ENCODE results near the gene PSG2. TPM values are rescaled to one million over a fixed set of nuclear protein-coding genes. Genes with fewer than 3 reads are reported as not detected.
"Not testable (repeated sequence)": the region's sequence is repeated elsewhere in the genome, so short reads cannot be mapped to it uniquely, and the experiment has no call there.

PSG2 gene
- total and polyA plus RNA-seq, 8 donors, result not detected

DNA sequence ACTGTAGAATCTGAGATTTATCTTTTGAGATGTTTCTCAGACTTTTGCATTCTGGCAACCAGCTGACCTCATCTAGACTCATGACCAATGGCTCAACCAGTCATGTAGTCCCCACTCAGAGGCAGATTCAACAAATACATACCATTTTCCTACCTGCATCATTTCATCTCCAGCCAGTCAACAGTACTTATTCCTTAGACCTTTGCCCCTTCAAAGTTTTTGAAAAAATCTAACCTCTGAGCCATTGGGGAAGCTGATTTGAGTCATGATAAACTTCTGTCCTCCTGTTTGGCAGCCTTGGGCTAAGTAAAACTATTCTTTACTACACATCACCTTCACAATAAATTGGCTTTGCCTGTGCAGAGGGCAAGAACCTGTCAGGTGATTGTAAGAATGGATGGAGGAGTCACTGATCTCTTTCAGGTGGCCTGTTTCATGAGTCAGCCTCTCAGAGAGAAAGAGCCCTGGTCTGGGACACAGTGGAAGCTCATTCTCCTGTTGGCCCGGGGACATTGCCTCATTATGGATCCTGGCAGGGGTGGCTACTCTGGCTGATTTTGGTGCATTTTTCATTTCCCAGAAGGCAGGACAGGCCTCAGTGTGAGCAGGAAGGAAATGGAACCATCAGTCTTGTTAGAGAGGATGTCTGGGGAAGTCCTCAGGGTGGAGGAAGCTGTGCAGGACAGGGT lies 38.9 kb downstream of the PSG2 start:
- H3K27me3 ChIP-seq; H3K4me1 ChIP-seq; ATAC-seq; H3K9me3 ChIP-seq; H3K27ac ChIP-seq; intact Hi-C loops (cut with DNase I); H3K4me3 ChIP-seq; DNase-seq; H3K36me3 ChIP-seq; FAIRE-seq: not testable (repeated sequence)
- 44 to 56% methylated on average over 1 of the region's 1 CpG for WGBS, 2 donors

DNA sequence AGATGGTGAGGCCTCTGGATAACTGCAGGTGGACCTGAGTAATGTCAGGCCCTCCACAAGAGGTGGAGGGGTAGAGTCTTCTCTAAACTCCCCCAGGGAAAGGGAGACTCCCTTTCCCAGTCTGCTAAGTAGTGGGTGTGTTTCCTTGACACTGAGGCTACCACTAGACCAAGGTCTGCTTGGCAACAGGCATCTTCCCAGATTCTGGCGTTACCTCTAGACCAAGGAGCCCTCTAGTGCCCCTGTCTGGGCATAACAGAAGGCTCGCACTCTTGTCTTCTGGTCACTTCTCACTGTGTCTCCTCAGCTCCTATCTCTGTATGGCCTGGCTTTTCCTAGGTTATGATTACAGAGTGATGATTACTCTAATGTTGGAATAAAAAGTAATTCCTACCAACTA lies 50.9 kb downstream of the PSG2 start:
- H3K9me3 ChIP-seq; H3K4me3 ChIP-seq; H3K27me3 ChIP-seq; intact Hi-C loops (cut with DNase I); H3K4me1 ChIP-seq; H3K27ac ChIP-seq; H3K36me3 ChIP-seq; FAIRE-seq; DNase-seq; ATAC-seq: not testable (repeated sequence)
- WGBS, 2 donors, result 32 to 40% methylated on average over 2 of the region's 2 CpGs

DNA sequence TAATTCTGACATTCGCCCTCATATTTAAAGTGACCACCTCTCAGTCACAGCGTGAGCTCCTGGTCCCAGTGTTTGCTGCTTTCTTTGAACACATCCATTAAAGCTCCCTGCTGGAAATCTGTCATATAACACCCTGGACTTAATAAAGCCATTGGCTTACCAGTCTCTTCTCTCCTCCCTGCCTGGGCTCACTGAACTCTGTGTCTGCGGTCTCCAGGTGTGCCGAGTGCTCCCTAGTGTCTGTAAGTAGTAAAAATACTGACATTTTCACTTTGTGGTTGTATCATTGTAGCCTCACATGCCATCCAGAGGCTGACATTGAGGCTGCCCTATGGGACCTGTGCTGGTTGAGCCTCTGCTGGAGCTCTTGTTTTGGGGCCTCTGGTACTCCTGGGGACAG lies 53.6 kb downstream of the PSG2 start:
- Histone ChIP-seq H3K4me1 (no peaks in the 10 kb centered on the region), H3K36me3 (no peaks in the 10 kb centered on the region), H3K9me3 (no peaks in the 10 kb centered on the region), H3K4me3 (no peak overlapping the region), H3K27me3 (no peaks in the 10 kb centered on the region), H3K27ac (no peak overlapping the region)
- intact Hi-C loops (cut with DNase I), result no loop called here
- ATAC-seq, result no peak
- TF ChIP-seq, protein P1, sequence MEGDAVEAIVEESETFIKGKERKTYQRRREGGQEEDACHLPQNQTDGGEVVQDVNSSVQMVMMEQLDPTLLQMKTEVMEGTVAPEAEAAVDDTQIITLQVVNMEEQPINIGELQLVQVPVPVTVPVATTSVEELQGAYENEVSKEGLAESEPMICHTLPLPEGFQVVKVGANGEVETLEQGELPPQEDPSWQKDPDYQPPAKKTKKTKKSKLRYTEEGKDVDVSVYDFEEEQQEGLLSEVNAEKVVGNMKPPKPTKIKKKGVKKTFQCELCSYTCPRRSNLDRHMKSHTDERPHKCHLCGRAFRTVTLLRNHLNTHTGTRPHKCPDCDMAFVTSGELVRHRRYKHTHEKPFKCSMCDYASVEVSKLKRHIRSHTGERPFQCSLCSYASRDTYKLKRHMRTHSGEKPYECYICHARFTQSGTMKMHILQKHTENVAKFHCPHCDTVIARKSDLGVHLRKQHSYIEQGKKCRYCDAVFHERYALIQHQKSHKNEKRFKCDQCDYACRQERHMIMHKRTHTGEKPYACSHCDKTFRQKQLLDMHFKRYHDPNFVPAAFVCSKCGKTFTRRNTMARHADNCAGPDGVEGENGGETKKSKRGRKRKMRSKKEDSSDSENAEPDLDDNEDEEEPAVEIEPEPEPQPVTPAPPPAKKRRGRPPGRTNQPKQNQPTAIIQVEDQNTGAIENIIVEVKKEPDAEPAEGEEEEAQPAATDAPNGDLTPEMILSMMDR (IDR thresholded peaks at IDR 0.05), result no peak
- 58 to 70% methylated on average over 4 of the region's 4 CpGs for WGBS, 2 donors
- no peak for FAIRE-seq
- no peak for DNase-seq

DNA sequence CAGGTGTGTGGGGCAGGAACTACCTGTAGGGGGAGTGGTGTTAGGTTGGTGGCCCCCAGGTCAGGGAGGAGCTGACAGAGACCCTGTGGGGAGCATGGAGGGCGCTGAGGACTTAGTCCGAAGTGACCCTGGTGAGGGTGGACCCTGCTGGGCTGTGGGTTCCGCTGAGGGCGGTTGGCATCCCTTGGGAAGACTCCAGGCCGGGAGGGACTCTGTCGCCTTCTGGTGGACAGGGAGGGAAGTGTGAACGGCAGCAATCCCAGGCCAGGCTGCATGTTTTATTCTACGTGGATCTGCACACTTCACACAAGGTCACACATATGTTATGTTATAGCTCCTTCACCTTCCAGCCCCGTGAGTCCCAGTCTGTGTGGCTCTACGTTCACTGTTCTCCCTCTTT lies 54.5 kb downstream of the PSG2 start:
- WGBS, 2 donors, result 33 to 42% methylated on average over 8 to 10 of the region's 10 CpGs
- H3K4me1 ChIP-seq; DNase-seq; H3K27ac ChIP-seq; ATAC-seq; H3K9me3 ChIP-seq; FAIRE-seq; intact Hi-C loops (cut with DNase I); H3K27me3 ChIP-seq; H3K4me3 ChIP-seq; H3K36me3 ChIP-seq: not testable (repeated sequence)

DNA sequence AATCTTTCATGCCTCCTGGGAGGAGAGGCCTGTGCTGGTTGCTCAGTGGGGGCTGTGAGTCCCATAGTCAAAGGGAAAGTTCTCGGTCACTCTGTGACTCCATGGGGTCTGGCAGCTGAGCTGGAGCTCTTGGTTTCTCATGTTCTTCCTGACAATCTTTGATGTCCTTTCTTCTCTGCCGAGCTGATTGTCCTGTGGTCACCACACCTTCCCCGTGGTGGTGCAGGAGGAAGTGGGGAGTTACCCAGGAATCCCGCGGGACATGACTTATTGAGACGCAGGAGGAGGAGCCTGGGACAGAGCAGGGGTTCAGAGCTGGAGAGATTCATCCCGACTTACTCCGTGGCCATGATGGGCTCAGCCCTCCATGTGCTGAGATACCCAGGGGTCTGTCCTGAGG lies 55.4 kb downstream of the PSG2 start:
- ATAC-seq; H3K4me3 ChIP-seq; H3K27ac ChIP-seq; intact Hi-C loops (cut with DNase I); H3K36me3 ChIP-seq; H3K9me3 ChIP-seq; DNase-seq; H3K27me3 ChIP-seq; FAIRE-seq; H3K4me1 ChIP-seq: not testable (repeated sequence)
- WGBS, 2 donors, result 73 to 83% methylated on average over 7 to 8 of the region's 8 CpGs

DNA sequence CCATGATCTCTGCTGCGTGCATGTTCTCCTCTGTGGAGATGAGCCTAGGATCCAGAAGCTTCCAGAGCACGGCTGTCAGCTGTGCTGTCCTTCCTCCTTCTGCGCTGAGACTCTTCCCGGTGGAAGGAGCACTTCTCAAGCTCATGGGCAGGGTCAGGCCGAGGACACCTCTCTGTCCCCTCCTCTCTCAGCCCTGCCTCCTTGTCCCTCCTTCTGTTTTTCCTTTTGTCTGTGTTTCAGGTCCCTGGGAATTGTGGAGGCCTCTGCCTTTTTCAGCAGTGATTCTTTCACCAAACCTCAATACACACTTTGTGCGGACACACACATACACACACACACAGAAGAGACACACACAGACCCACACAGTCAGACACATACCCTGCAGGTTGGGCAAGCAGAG lies 56.1 kb downstream of the PSG2 start, which contains the start of gene PSG11:
TSS of gene PSG11 (minus strand) at position 101 of the 400 bp plus-strand sequence. CDS start at position 4, 97 bp downstream.
- DNase-seq; FAIRE-seq; H3K27ac ChIP-seq; intact Hi-C loops (cut with DNase I); H3K27me3 ChIP-seq; H3K36me3 ChIP-seq; H3K4me1 ChIP-seq; ATAC-seq; H3K4me3 ChIP-seq; H3K9me3 ChIP-seq: not testable (repeated sequence)
- WGBS, 2 donors, result 57 to 74% methylated on average over 6 of the region's 6 CpGs

DNA sequence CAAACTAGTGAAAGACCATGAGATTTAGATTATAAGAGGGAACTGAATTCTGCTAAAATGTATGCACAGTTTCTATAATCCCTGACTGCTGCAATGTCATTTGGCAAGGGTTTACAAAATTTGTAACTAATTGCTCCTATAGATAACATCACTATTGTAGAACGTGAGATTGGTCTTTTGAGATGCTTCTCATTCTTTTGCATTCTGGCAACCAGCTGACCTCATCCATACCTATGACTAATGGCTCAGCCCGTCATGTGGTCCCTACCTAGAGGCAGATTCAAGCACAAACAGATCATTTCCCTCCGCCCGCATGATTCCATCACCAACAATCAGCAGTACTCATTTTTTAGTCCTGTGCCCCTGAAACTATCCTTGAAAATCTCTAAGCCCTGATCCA lies 60.4 kb downstream of the PSG2 start:
- H3K27me3 ChIP-seq; DNase-seq; H3K36me3 ChIP-seq; H3K27ac ChIP-seq; H3K4me3 ChIP-seq; H3K4me1 ChIP-seq; intact Hi-C loops (cut with DNase I); H3K9me3 ChIP-seq; FAIRE-seq; ATAC-seq: not testable (repeated sequence)
- 46 to 57% methylated on average over 4 of the region's 4 CpGs for WGBS, 2 donors

DNA sequence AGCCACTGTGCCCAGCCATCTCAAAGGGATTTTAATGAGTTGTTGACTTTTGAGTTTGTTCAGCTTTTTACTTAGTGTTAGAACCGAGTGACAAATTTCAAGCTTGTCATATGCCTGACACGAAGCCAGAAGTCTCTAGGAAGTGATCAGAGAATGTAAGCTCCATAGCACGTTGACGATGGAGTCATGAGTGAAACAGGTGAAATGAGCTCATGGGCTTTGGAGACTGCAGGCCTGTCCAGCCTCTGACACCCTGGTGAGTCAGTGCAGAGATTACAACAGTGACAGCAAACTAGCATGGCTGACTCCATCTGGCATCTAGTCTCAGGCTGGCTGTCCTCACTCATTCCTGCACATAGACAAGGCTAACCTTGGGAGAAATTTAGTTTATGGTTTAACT lies 60.9 kb downstream of the PSG2 start:
- H3K4me3 ChIP-seq; H3K27ac ChIP-seq; H3K9me3 ChIP-seq; ATAC-seq; FAIRE-seq; intact Hi-C loops (cut with DNase I); H3K4me1 ChIP-seq; H3K36me3 ChIP-seq; DNase-seq; H3K27me3 ChIP-seq: not testable (repeated sequence)
- WGBS, 2 donors, result 38 to 39% methylated on average over 4 of the region's 4 CpGs

DNA sequence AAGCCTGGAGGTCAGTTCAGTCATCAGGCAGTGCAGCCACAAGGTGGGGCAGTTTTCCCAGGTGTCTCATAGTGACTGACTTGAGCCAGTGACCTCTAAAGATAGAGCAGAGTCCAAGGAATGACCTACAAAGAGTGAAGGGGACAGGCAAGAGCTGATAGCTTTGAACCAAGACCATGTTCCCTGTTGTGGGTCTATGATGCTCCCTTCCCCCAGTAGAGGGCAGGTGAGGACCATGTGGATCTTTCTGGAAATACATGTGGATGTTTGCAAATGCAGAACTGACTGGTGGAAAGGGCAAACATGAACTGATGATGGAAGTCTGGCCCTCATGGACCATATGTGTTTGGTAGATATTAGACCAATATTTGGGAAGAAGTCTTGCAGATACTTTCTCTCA lies 62.9 kb downstream of the PSG2 start:
- not testable (repeated sequence) for ATAC-seq, H3K4me1 ChIP-seq

More for the DNA sequence above, 62.9 kb downstream of the PSG2 start:
- H3K4me3 ChIP-seq; H3K36me3 ChIP-seq; intact Hi-C loops (cut with DNase I); H3K27me3 ChIP-seq; FAIRE-seq; H3K27ac ChIP-seq; H3K9me3 ChIP-seq: not testable (repeated sequence)
- peak in 1 of 6 donors; percentile 16 for DNase-seq

Measured in pancreas (tissue), 10 donors.